Activated CD4-positive, alpha-beta T cell treated with anti-CD3 and anti-CD28 coated beads for 4 hours (primary cell): ENCODE measurements around the gene PLXNB2.

Experiments
- DNase-seq, 2 donors: peaks; one replicate each; pipeline ENCODE4 v3.0.0-alpha.2; 2020

Gene PLXNB2

DNA sequence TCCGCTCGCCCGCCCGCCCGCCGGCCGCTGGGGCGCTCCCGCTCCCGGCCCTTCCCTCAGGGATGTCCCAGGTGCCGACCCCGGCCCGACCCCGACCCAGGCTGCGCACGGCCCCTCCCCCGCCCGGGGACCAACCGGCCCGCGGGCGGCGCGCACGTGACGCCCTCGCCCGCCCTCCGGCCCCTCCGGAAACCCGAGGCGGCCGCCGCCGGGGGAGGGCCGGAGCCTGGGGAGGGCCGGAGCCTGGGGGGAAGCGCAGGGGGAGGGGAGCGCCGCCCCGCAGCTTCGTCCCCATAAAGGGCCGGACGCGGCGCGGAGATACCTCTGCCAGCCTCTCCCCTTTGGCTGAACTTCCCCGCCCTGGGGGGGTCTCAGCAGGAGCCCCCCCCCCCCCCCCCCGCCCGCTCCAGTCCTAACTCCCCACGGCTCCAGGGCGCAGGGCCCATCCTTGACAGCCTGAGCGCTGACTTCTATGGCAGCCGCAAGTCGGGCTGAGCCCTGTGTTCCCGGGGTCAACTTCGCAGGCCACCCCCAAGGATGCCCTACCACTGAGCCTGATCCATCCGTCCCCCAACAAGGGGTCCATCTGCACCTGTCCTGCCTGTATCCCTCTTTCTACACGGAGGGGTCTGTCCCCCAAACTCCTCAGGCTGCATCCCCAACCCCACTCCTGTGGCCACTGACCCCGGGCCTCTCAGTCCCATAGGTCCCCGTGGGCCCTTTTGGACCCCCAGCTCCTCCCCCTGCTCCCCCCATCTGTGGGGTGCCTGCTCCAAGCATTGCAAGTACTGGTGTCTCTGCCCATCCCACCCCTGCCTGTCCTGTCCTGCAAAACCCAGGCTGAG is 45.6 kb downstream of the PLXNB2 start, which contains the start of gene MAPK12:
MAPK12 (minus strand) TSS at position 69 of the 845 bp plus-strand sequence. CDS start 174 bp downstream, outside the sequence.
- no peak for DNase-seq

DNA sequence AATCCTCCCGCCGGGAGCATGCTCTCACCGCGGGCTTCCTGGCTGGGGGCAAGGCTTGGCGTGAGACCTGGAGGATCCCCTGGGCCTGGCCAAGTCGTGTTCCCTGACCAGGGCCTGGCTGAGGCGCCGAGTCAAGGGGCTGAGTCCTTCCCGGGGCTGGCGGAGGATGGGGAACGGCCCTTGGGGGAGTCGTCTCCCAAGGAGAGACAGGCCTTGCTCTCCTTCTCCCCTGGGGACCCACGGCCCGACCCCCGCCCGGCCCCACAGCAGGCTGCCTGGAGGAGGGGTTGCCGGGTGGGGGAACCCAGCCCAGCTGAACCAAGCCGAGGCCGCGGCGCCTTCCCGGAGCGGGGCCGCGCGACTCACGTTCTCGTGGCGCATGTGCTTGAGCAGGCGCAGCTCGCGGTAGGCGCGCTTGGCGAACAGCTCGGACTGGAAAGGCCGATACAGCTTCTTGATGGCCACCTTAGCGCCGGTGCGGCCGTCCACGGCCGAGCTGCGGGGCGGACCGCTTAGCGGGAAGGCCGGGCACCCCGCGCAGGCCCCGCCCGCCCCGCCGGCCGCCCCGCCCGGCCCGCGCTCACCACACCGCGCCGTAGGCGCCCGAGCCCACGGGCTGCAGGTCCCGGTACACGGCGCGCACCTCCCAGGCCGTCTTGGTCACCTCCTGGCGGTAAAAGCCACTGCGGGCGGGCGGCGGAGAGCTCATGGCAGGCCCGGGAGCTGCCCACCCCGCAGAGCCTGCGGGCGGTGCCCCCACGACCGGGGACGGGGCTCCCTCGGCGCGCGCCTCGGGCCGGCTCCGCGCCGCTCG is 46.4 kb downstream of the PLXNB2 start:
- DNase-seq = no peak

DNA sequence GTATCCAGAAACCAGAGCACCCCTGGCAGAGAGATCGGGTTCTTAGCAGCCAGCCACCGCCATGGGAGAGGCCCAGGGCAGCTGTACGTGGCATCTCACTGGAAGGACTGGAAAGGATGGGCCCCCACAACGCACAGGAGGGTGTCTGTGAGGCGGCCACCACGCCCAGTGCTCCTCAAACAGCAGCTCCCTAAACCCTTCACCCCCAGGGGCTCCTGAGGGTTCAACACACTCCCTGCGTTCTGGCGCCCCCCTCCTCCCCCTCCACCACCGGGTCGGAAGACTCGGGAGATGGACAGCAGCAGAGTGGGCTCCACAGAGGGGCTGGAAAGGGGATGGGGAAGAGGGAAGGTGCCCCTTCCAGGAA is 47.0 kb downstream of the PLXNB2 start:
- no peak for DNase-seq

DNA sequence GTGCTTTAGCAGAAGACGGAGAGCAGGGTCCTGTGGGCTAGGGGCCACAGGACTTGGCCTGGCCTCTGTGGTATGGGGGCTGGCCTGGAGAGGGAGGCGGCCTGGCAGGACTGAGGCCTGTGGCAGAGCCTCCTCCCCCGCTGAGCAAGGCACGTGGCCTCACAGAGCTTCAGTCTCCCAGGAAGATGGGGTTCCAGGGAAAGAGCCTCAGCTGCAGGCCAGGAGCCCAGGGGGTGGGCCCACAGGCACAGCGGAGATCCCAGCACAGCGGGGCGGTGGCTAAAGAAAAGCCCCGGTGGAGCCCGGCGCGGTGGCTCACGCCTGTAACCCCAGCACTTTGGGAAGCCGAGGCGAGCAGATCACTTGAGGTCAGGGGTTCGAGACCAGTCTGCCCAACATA is 48.1 kb downstream of the PLXNB2 start:
- DNase-seq = no peak

DNA sequence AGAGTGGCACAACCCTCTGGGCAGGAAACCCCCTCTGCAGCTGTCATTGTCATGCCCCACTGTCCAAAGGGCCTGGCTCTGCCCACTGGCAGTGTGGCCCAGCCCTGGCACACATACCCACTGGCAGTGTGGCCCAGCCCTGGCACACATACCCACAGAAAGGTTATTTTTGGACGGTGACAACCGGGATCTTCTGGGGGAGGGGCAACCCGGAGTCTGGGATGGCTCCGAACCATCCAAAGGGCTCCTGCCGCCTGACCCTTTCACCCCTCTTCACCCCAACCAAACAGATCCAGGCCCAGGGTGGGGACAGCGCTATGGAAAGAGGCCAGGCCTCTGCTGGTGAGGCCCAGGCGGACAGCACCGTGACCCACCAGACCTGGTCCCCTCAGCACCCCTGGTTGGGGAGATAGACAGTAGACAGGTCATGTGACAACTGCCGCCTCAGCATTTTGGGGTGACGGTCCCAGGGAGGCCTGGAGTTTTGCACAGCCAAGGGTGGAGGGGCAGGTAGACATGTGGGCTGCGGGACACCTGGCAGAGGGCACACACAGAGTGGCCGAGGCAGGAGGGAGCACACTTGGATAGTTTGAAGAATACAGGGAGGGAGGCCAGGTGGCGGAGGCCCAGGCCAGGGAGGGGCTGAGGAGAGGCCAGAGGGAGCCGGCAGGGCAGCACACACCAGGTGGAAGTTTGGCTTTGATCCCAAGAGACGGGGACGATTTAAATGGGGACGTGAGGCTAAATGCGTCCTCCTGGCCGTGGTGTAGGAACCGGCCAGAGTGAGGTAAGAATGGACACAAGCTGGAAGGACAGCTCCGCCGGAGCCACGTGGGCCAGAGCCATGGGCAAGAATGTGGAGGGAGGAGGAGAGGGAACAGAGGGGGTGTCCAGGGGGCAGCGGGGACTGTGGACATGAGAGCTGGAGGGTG is 48.8 kb downstream of the PLXNB2 start:
- no peak for DNase-seq

DNA sequence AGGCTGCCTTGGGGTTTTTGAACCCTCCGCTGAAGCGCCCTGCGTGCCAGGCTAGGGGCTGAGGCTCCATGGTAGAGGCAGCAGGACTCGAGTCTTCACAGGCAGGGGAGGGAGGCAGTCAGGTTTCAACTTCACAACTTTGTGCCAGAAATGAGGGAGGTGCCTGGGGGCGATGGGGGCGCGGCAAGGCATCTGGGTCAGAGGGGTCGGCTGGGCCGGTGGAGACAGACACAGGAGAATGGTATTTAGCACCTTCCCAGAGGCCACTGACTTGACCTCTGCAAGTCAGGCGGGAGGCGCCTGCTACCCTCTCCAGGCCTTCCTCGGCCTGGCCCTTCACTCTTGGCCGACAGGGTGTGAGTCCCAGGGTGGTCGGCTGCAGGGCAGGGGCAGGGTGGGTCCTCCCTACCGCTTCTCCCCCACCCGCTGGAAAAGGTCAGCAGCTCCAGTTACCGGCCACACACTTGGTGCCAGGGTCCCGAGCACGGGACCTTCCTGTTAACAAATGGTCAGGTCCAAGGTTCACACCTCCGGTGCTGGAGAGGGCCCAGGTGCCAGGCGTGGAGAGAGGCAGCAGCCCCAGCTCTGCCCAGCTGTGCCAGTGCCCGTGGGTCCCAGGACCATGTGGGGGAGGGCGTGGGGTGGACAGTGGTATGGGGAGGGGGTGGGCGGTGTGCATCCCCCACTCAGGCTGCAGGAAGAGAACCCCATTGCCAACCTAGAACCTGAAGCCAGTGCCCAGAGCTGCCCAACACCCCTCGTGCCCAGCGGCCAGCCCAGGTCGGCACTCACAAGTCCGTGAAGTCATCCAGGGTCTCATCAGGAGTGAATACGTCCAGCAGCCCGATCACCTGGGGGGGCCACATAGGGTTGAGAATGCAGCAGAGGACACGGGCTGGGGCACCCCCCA is 49.7 kb downstream of the PLXNB2 start:
- DNase-seq = no peak

DNA sequence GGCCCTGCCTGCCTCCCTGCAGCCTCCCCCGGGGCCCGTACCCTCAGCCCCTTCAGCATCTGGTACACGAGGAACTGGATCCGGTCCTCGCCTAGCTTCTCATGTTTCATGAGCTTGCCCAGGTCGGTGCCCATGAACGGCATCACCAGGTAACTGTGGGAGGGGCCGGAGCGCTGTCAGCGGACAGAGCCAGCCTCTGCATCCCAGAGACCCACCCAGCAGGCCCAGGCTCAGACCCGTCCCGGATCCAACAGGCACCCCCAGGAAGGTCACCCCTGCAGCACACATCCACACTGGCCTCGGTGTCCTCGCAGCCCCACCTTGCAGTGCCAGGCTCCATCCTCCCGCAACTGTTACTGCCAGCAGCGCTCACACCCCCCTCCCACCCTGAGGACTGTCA is 50.4 kb downstream of the PLXNB2 start:
- no peak for DNase-seq

DNA sequence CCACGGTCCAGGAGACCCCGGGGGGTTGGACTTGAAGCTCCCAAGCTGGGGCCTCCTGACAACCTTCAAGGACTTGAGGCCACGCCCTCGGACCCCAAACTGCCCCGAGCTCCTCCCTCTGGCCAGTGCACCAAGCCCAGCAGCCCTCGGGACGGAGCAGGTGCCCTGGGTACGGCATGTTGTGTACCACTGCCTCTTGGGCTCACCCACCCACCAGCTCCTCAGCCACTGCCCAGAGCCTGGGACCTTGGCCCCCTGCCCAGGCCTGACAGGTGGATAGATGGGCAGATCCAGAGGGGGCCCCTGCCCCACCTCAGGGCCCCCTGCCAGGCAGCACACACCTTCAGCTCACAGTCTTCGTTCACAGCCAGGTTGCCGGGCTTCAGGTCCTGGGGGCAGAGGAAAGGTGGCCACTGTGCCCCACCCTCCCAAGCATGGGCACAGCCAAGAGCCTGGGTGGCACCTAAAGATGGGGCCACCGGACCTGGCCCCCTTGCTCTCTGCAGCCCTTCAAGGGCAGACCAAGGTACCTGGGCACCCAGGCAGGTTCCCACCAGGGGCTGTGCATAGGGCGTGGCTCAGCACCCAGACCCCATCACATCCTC is 51.1 kb downstream of the PLXNB2 start:
- DNase-seq = no peak

DNA sequence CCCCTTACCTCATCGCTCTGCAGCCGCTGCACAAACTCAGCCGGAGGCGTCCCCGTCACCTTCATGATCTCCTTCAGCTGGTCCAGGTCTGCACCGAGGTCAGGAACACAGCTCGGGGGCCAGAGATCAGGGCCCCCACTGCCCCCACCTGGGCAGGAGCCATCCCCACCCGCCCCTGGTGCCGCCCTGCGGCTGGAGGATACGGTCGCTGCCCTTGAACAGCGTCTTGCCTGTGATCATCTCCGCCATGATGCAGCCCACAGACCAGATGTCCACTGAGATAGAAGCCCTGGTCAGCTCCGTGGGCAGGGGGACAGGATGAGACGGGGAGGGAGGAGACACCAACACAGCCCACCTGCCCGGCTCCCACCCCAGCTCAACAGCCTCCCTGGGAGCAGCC is 51.8 kb downstream of the PLXNB2 start:
- no peak for DNase-seq

DNA sequence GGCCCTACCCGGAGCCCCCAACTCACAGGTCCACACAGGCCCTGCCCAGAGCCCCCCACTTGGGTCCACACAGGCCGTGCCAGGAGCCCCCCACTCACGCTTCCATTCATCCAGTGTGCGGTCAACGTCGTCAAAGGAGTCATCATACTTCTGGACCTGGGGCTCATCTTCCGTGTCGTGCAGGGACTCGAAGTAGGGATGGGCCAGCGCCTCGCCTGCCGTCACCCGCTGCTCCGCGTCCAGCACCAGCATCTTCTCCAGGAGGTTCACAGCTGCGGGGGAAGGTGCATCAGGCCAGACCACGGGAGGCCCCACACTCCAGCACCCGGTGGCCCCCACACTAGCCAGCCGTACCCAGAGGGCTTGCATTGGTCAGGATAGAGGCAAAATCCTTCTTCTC is 52.3 kb downstream of the PLXNB2 start:
- no peak for DNase-seq

DNA sequence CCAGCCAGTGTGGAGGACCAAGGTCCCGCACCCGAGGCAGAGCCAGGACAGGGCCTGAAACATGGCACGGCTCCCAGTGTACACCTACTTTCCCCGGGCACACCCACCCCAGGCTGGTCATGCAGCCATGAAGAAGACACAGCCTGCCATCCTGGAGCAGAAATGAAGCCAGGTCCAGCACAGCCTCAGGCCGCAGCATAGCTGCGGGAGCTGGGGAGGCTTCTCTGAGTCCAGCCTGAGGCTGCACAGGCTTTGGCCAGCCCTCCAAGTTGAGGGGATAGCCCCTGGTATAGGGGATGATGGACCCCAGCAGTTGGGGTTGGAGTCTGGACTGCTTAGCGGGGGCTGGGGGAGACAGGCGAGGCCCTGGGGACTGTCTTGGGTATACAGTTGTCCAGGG is 53.5 kb downstream of the PLXNB2 start:
- DNase-seq = no peak

DNA sequence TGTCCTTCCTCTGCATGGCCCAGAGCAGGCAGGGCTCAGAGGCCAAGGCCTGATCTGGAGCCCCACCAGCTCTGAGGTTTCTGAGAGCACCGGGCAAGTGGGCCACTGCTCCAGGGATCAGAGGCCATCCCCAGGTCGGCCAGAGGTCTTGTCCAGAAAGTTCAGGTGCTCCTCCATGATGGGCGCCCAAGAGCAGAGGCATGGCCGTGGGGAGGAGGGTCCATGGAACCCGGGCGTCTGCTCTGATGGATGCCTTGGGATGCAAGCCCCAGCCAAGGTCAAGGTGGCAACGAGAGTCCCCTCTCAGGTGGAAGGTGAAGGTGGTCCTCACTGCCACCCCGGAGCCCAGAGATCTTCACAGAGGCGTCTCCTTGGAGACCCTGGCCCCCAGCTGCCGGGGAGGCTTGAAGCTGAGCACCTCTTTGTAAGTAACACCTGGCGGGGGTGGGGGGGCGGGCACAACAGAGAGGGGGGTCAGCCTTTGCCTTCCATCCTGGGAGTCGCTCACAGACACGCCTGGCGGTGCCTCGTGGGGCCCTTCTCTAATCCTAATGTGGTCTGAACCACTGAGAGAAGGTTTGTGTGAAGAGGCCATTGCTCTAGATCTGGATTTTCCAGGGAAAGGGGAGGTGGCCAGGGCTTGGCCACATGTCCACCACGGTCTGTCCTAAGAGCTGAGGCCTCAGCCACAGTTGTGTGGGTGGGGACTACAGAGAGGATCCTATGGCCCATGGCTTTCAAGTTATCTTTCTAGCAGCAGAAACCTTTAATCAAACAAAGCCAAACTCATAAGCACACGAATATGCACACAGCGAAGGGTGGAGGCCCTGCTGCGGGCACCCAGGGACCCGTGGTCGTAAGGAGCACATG is 54.2 kb downstream of the PLXNB2 start:
- DNase-seq = no peak

DNA sequence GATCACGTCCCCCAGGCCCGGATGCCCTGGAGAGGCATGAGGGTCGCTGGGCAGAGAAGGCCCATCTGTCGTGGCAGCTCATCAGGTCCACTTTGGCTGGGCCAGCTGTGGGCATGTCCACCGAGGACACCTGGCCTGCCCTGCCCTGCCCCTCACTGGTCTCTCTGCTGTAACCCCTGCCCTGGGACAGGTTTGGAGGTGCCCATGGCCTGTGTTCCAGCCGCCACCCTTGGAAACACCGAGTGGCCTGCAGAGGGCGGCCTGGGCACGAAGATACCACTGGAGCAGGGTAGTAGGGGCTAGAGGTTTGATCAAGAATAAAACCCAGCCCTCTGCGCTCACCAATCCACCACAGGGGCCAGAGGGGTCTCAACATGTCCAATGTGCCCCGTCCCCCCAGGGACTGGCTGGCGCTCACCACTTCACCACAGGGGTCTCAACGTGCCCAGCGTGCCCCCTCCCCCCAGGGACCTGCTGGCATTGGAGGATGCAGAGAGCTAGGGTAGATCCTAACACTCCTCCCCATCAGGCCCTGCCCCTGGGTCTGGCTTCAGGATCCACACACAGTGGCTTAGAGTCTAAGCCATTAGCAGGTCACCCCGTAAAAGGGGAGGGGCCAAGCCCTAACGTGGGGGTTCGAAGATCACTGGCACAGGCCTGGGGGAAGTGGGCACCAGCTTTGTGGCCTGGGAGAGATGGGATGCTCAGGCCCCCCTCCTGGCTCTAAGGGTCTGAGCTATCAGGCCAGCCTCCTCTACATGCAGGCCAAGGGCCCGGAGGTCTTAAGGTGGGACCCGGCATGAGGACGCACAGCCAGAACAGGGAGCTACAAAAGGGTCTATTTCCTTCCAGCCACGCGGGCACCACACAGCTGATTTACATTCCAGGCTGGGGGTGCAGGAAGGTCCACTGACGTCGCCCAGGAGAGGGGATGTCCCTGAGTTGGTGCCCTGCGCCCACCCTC is 55.1 kb downstream of the PLXNB2 start:
- DNase-seq = peak; percentile 72 to 73

DNA sequence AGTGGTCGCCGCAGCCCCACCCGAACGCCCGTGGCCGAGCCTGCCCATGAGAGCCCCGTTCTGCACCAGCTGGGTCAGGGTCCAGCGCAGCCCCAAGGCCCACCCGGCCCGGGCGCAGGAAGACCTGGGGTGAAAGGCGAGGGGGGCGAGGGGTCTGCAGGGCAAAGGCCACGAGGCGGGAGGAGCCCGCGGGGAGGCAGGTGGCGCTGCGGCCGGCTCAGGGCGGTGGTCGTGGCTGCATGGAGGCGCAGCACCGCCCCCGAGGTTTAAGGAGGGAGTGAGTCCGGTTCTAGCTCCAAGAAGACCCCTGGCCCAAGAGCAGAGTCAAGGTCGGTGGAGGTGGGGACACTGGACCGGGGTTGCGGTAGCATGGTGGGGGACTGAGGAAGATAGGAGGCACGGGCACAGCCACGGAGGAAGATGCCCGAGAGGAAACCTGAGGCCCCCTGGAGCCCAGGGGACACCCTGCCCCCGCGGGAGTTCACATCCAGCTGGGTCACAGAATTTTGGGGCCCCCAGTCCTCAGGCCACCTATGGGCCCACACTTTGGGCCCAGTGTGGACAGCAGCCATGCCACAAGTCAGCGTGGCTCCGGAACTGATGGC is 55.9 kb downstream of the PLXNB2 start:
- DNase-seq = no peak

DNA sequence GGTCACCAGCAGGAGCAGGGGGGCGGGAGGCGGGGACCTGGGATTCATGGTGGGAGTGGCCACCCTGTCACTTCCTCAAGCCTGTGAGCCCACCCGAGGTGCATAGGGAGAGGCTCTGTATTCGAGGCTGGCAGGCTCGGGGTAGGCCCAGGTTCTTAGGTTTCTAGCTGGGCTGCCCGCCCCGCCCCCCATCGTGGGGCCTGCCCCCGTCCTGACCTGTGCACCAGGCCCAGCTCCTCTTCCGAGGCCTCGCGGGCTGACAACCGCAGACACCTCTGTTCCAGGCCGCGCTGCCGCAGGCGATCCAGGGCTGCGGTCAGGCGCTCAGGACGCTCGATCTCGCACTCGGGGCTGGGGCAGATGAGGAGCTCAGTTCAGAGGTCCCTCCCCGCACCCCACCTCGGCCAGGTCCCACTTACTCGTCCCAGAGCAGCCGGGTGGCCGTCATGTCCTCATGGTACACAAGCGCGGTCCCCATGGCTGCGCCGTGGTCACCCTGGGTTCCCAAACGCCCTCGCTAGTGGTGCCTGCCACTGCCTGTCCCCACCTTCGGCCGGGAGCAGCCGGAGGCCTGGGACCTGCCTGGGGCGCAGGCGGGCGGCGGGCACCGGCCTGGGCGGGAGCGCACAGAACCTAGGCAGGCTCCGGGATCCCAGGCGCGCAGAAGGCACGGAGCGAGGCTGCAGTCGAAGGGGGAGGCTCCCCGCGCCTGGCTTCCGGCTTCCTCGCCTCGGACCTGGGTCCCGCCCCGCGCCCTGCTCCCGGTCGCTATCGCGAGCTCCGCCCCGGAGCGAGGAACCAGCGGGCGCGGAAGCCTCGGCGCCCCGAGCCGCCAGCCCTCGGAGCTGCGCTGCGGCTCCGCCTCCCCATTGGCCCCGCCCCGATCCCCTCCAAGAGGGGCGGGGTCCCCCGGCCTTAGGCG is 56.6 kb downstream of the PLXNB2 start, which contains the start of gene HDAC10:
HDAC10 (minus strand) TSS at position 711 of the 922 bp plus-strand sequence; CDS start at position 478, 233 bp downstream.
- peak; percentile 70 to 77 for DNase-seq

DNA sequence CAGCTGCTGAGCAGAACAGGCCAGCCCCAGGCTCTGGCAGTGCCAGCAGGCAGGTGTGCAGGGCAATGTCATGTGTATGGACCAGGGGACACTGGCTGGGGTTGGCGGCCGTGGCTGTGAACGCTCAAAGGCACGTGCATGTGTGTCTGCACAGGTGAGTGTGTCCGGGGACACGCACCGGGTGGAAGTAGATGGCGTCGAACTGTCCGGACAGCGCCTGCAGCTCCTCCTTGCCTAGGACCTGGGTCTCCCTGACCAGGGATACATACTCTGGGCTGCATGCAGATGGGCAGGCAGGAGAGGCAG is 57.2 kb downstream of the PLXNB2 start:
- DNase-seq = no peak
